SK-N-MC (cell line): ENCODE data around the gene MAP1B.
A peak's percentile ranks its signal among the peaks of the same experiment; 100 is the strongest.

Source experiments
- DNase-seq: peaks from one replicate; pipeline ENCODE4 v3.0.0-alpha.2; 2011; ENCODE audit warnings: low read depth, low spot score
- H3K27ac ChIP-seq: fragments of 200-600 bp; sonication (generic); 2 replicates; pipeline ENCODE4 v1.5.1; 2016; ENCODE audit warnings: mixed run types
- H3K36me3 ChIP-seq: fragments of 200-600 bp; sonication (generic); 2 replicates; pipeline ENCODE4 v1.6.1; 2017; ENCODE audit warnings: antibody characterized with exemption, low read length, mixed read lengths; ENCODE audit not compliant: insufficient read depth
- H3K4me3 ChIP-seq: fragments of 200-600 bp; sonication (generic); 2 replicates; pipeline ENCODE4 v1.5.1; 2016
- H3K9ac ChIP-seq: fragments of 200-600 bp; sonication (generic); 2 replicates; pipeline ENCODE4 v1.8.0; 2017; ENCODE audit warnings: mixed run types, mixed read lengths; ENCODE audit not compliant: insufficient read length
- H3K9me3 ChIP-seq: fragments of 200-600 bp; sonication (generic); 2 replicates; pipeline ENCODE4 v1.6.1; 2017; ENCODE audit warnings: low read depth, mild to moderate bottlenecking, antibody characterized with exemption, low read length, moderate library complexity, mixed read lengths
- EZH2 ChIP-seq: fragments of 200-600 bp; sonication (generic); IDR thresholded peaks from one replicate; pipeline ENCODE4 v1.6.1; 2017; ENCODE audit warnings: antibody characterized with exemption
- FOXP2 ChIP-seq: optimal IDR thresholded peaks from 2 replicates; pipeline ENCODE3; 2011; ENCODE audit warnings: mild to moderate bottlenecking, moderate library complexity; ENCODE audit not compliant: insufficient read depth; ENCODE audit errors: extremely low read length, control extremely low read depth
- POLR2AphosphoS5 ChIP-seq: IDR thresholded peaks from 2 replicates; pipeline ENCODE4 v1.6.1; 2012; ENCODE audit warnings: mild to moderate bottlenecking, low read depth, low read length, borderline replicate concordance

Gene MAP1B

DNA sequence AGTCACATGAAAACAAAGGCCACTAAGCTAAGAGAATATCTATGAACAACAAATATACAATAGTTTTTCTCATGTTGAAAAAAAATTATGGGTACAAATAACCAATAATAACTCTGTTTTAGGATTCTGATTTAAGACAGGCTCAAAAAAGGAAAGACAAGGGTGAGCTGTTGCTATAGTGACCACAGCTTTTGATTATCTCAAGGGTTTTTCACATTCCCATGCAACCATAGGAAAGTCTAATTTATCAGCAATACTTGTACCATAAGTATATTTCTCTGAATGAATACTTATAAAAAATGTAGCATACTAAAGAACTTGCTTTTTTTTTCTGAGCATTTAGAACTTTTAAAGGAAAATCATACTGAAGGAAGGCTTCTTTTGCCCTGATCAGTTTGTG lies 144.7 kb downstream of the MAP1B start:
- Histone ChIP-seq H3K9ac (no peak overlapping the region), H3K4me3 (no peak overlapping the region), H3K27ac (peak overlapping the region; percentile 59), H3K36me3 (no peaks in the 10 kb centered on the region), H3K9me3 (no peaks in the 10 kb centered on the region)
- DNase-seq: no peak
- TF ChIP-seq POLR2AphosphoS5 (no peak), EZH2 (no peak), FOXP2 (no peak)

GRCh38 chr5:72252574-72253155 lies 145.4 kb downstream of the MAP1B start:
- no peak overlapping the region for H3K9ac ChIP-seq
- no peak for DNase-seq

GRCh38 chr5:72255237-72255636 lies 148.0 kb downstream of the MAP1B start:
- 0 out of 2 replicates have a peak overlapping the region, but pooled peaks have one; percentile 33 for H3K27ac ChIP-seq
- no peak for DNase-seq
- H3K9me3 ChIP-seq: no peaks in the 10 kb centered on the region
- H3K4me3 ChIP-seq: no peak overlapping the region
- TF ChIP-seq POLR2AphosphoS5: no peak
- peaks cover 6% of the 10 kb centered on the region; the same call in 1 of the 2 replicates for H3K36me3 ChIP-seq
- H3K9ac ChIP-seq: no peak overlapping the region

More at GRCh38 chr5:72252574-72253155, 145.4 kb downstream of the MAP1B start:
- Histone ChIP-seq H3K36me3 (no peaks in the 10 kb centered on the region), H3K4me3 (no peak overlapping the region), H3K27ac (peak overlapping the region; percentile 59), H3K9me3 (no peaks in the 10 kb centered on the region)
- no peak for TF ChIP-seq FOXP2
- no peak for TF ChIP-seq POLR2AphosphoS5
- no peak for TF ChIP-seq EZH2

- Histone ChIP-seq H3K9me3 (no peaks in the 10 kb centered on the region), H3K4me3 (no peak overlapping the region), H3K27ac (0 out of 2 replicates have a peak overlapping the region, but pooled peaks have one; percentile 33), H3K36me3 (peaks cover 6% of the 10 kb centered on the region; the same call in 1 of the 2 replicates), H3K9ac (no peak overlapping the region)
- no peak for DNase-seq
- TF ChIP-seq FOXP2 (no peak), POLR2AphosphoS5 (no peak), EZH2 (no peak)
Observed at GRCh38 chr5:72255670-72256069, 148.4 kb downstream of the MAP1B start.

DNA sequence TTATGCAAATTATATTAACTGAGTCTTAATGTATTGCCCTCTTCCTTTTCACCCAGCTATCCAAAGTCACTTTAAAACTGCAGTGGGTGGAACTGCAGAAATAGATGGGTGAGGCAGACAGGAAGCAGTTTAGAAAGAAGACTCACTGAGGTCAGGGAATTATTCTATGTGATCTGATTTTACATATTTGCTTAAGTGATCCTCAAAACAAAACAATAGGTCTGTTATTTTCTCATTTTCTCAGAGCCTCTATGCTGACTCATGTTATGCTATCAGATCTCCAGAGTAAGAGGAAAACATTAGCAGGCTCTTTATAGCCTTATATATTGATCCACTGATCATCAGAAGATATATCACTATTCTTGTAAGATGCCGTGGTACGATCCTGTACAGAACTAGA lies 149.3 kb downstream of the MAP1B start:
- no peak for TF ChIP-seq POLR2AphosphoS5
- no peak for TF ChIP-seq FOXP2
- no peak for TF ChIP-seq EZH2
- Histone ChIP-seq H3K36me3 (peaks cover 10% of the 10 kb centered on the region; the same call in 1 of the 2 replicates), H3K9me3 (no peaks in the 10 kb centered on the region), H3K27ac (peak overlapping the region; percentile 38; the same call in 1 of the 2 replicates), H3K4me3 (no peak overlapping the region), H3K9ac (no peak overlapping the region)
- no peak for DNase-seq
